Fibroblast of lung (primary cell): Measurements from ENCODE around the gene SYT7. TPM values are rescaled to one million over a fixed set of nuclear protein-coding genes. Genes with fewer than 3 reads are reported as not detected.

Experiments used
- DNase-seq, 2 donors: peaks; one replicate each; pipeline versions ENCODE4 v3.0.0 to v3.0.0-alpha.2; 2010; ENCODE audit warnings: low read depth in 2 of 2
- H2AFZ ChIP-seq: 2 replicates; pipeline ENCODE4 v1.5.1; 2012; ENCODE audit warnings: low read length, control low read depth, inconsistent platforms
- H3K27ac ChIP-seq: 2 replicates; pipeline ENCODE4 v1.5.1; 2011; ENCODE audit warnings: low read length, control low read depth; ENCODE audit not compliant: insufficient read depth
- H3K27me3 ChIP-seq: 2 replicates; pipeline ENCODE4 v1.5.1; 2011; ENCODE audit warnings: mild to moderate bottlenecking, low read length; ENCODE audit not compliant: control insufficient read depth, insufficient read depth
- H3K36me3 ChIP-seq: 2 replicates; pipeline ENCODE4 v1.5.1; 2011; ENCODE audit warnings: low read length; ENCODE audit not compliant: control insufficient read depth, insufficient read depth
- H3K4me1 ChIP-seq: 2 replicates; pipeline ENCODE4 v1.5.1; 2011; ENCODE audit warnings: low read length; ENCODE audit not compliant: control insufficient read depth, insufficient read depth; ENCODE audit errors: extremely low read depth
- H3K4me2 ChIP-seq: 2 replicates; pipeline ENCODE4 v1.5.1; 2011; ENCODE audit warnings: low read length, control low read depth; ENCODE audit not compliant: insufficient read depth; ENCODE audit errors: extremely low read depth
- H3K4me3 ChIP-seq, 4 experiments: fragments of 200-600 bp in 1 of 4; sonication (generic) in 1 of 4; replicated peaks in 1 of 4; 2 replicates each; pipeline ENCODE4 v1.5.1; 2011 to 2016; ENCODE audit warnings: low read length in 4 of 4, low read depth in 3 of 4, mild to moderate bottlenecking in 3 of 4, control low read depth in 2 of 4, inconsistent platforms in 1 of 4, mixed read lengths in 1 of 4; ENCODE audit not compliant: insufficient read depth in 1 of 4; ENCODE audit errors: control extremely low read depth in 1 of 4
- H3K79me2 ChIP-seq: 2 replicates; pipeline ENCODE4 v1.5.1; 2012; ENCODE audit warnings: mild to moderate bottlenecking, low read length, inconsistent platforms; ENCODE audit not compliant: control insufficient read depth, insufficient read depth
- H3K9ac ChIP-seq: 2 replicates; pipeline ENCODE4 v1.5.1; 2011; ENCODE audit warnings: mild to moderate bottlenecking, low read length, control low read depth; ENCODE audit not compliant: insufficient read depth
- H3K9me3 ChIP-seq: 2 replicates; pipeline ENCODE4 v1.5.1; 2012; ENCODE audit warnings: low read depth, low read length; ENCODE audit not compliant: control insufficient read depth, insufficient read depth
- H4K20me1 ChIP-seq: 2 replicates; pipeline ENCODE4 v1.5.1; 2011; ENCODE audit warnings: low read length; ENCODE audit not compliant: control insufficient read depth, insufficient read depth; ENCODE audit errors: extremely low read depth
- CTCF ChIP-seq, 2 donors: IDR thresholded peaks in 1 of 2; conservative IDR thresholded peaks in 1 of 2; 1 replicate in 1 of 2; 2 replicates in 1 of 2; pipeline ENCODE4 v1.5.1; 2011 to 2012; ENCODE audit warnings: low read length in 2 of 2, control low read depth in 1 of 2, inconsistent platforms in 1 of 2, low read depth in 1 of 2, mild to moderate bottlenecking in 1 of 2
- EZH2 ChIP-seq: IDR thresholded peaks from 2 replicates; pipeline ENCODE4 v1.5.1; 2012; ENCODE audit warnings: low read length, control low read depth, mild to moderate bottlenecking; ENCODE audit errors: missing control alignments
- polyA plus RNA-seq, 2 donors: library from polyadenylated mRNA; depleted of rRNA in 1 of 2; stranded (reverse) in 1 of 2; unstranded in 1 of 2; fragments of >200 nt; gene quantifications; 2 replicates each; pipeline ENCODE4 v1.2.1, GENCODE V29; 2011 to 2012; ENCODE audit warnings: missing spikeins in 1 of 2
- total RNA-seq: library from RNA; depleted of rRNA; stranded (reverse); fragments of >200 nt; gene quantifications from 2 replicates; pipeline ENCODE4 v1.2.1, GENCODE V29; 2014

Gene SYT7
- total and polyA plus RNA-seq, 2 donors (not counting 1 experiment from before 2014, with no cell fraction given), result 2.5 to 25.9 TPM

DNA sequence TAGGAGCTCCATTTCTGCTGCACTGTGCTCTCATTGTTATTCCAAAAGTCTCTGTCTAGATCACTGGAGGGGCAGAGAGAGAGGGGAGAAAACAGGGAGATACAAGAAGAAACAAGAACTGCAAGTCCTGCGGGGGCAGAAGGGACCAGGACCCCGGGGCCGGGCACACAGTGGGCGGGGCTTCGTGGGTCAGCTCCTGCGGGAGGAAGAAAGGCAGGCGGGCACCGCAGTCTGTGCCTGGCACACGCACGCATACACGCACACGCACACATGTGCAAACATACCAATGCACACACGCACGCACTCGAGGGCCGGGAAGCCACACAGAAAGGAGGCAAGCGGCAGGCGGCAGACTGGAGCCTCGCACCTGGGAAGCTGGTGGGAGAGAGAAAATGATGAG, 33.6 kb downstream of the SYT7 start:
- Histone ChIP-seq H3K4me2 (no peak overlapping the region), H2AFZ (no peak overlapping the region), H3K79me2 (no peaks in the 10 kb centered on the region), H3K27ac (no peak overlapping the region), H4K20me1 (no peaks in the 10 kb centered on the region), H3K36me3 (no peaks in the 10 kb centered on the region), H3K4me1 (peaks cover 9% of the 10 kb centered on the region), H3K27me3 (no peaks in the 10 kb centered on the region), H3K9ac (no peak overlapping the region), H3K4me3 (no peak overlapping the region), H3K9me3 (no peaks in the 10 kb centered on the region)
- TF ChIP-seq EZH2 (no peak), CTCF (conservative IDR thresholded peaks at IDR 0.05 in 1 of 2, IDR thresholded peaks at IDR 0.05 in 1 of 2; ENCODE audit: low read depth in 1 of 2, low read length in 2 of 2) (no peak)
- DNase-seq, result no peak

- H3K4me1 ChIP-seq, result peaks cover 10% of the 10 kb centered on the region
- H3K4me2 ChIP-seq, result no peak overlapping the region
- H3K9me3 ChIP-seq, result no peaks in the 10 kb centered on the region
- no peak overlapping the region for H3K4me3 ChIP-seq
- no peaks in the 10 kb centered on the region for H3K36me3 ChIP-seq
- H3K27me3 ChIP-seq, result no peaks in the 10 kb centered on the region
- no peak overlapping the region for H3K27ac ChIP-seq
- H3K79me2 ChIP-seq, result no peaks in the 10 kb centered on the region
- no peak overlapping the region for H3K9ac ChIP-seq
- TF ChIP-seq CTCF (conservative IDR thresholded peaks at IDR 0.05 in 1 of 2, IDR thresholded peaks at IDR 0.05 in 1 of 2; ENCODE audit: low read depth in 1 of 2, low read length in 2 of 2) (no peak), EZH2 (no peak)
- no peaks in the 10 kb centered on the region for H4K20me1 ChIP-seq
- H2AFZ ChIP-seq, result no peak overlapping the region
- DNase-seq, result no peak
These were observed 34.2 kb downstream of the SYT7 start for GRCh38 chr11:61546663-61547062.

DNA sequence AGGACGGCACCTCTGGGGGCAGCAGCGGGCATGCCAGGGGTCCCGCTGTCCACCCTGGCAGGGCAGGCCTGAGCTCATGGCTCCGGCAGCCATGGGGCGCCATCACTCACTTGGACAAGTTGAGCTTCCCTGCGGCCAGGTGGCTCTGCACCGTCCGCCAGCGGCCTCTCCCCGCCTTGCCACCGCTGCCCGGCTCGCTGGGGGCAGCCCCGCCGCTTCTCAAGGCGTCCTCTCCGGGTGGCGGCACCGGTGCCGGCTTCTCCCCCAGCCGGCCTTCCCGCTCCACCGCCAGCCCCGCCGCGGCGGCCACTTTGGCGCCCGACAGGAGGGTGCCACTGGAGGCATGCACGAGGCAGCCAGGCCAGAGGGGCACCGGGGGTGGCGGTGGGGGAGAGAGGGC, 35.0 kb downstream of the SYT7 start:
- Histone ChIP-seq H2AFZ (no peak overlapping the region), H3K9ac (no peak overlapping the region), H3K4me2 (no peak overlapping the region), H3K36me3 (no peaks in the 10 kb centered on the region), H3K79me2 (no peaks in the 10 kb centered on the region), H3K27me3 (no peaks in the 10 kb centered on the region), H3K4me1 (peaks cover 7% of the 10 kb centered on the region), H3K4me3 (no peak overlapping the region), H3K27ac (no peak overlapping the region), H4K20me1 (no peaks in the 10 kb centered on the region), H3K9me3 (no peaks in the 10 kb centered on the region)
- TF ChIP-seq EZH2 (no peak), CTCF (conservative IDR thresholded peaks at IDR 0.05 in 1 of 2, IDR thresholded peaks at IDR 0.05 in 1 of 2; ENCODE audit: low read depth in 1 of 2, low read length in 2 of 2) (no peak)
- no peak for DNase-seq
